ENCODE results near the gene PCCA. TPM values are rescaled to one million over a fixed set of nuclear protein-coding genes. Genes with fewer than 3 reads are reported as not detected.

The PCCA gene
- total and polyA plus RNA-seq, 2 donors (not counting 3 experiments of a cell fraction or from before 2014, with no cell fraction given): 5.7 to 20.2 TPM

GRCh38 chr13:100394005-100394695, 305.3 kb downstream of the PCCA start:
- Histone ChIP-seq H3K36me3 (ENCODE audit: control insufficient read depth in 2 of 2, extremely low read depth in 1 of 2, insufficient read depth in 2 of 2, low read length in 2 of 2) (no peaks in the 10 kb centered on the region), H4K20me1 (replicated peaks; ENCODE audit: control insufficient read depth, extremely low read depth, insufficient read depth, low read length) (no peaks in the 10 kb centered on the region), H3K4me3 (replicated peaks in 1 of 3; ENCODE audit: insufficient read depth in 1 of 3, low read depth in 1 of 3, low read length in 3 of 3) (peak overlapping the region in 1 of 3 experiments; percentile 11), H3K4me2 (ENCODE audit: insufficient read depth, low read length) (peak overlapping the region; percentile 76), H3K4me1 (ENCODE audit: control insufficient read depth, extremely low read depth, insufficient read depth, low read length) (peaks cover 35% of the 10 kb centered on the region), H3K79me2 (ENCODE audit: control insufficient read depth, insufficient read depth, low read length) (no peaks in the 10 kb centered on the region), H3K27ac (ENCODE audit: insufficient read depth, low read depth, low read length) (peak overlapping the region; percentile 87), H3K9ac (replicated peaks; ENCODE audit: extremely low read depth, insufficient read depth, low read length) (peak overlapping the region; percentile 19), H2AFZ (ENCODE audit: low read depth, low read length) (peak overlapping the region; percentile 57), H3K9me1 (replicated peaks; ENCODE audit: control insufficient read depth, extremely low read depth, insufficient read depth, low read length) (no peaks in the 10 kb centered on the region), H3K27me3 (ENCODE audit: control insufficient read depth in 2 of 2, insufficient read depth in 2 of 2, low read length in 2 of 2) (no peaks in the 10 kb centered on the region), H3K9me3 (replicated peaks; ENCODE audit: control insufficient read depth, insufficient read depth, low read length) (no peaks in the 10 kb centered on the region)
- POLR2A ChIA-PET: no interaction called here
- BruUV-seq (replicated peaks): no TSS peak
- CTCF ChIA-PET: interaction anchor here (1.0 to 1.5 kb wide), 3 partner anchors 45 to 158 kb away, joined by 3 to 5 read pairs (median 3); no protein-coding TSS in a partner anchor
- TF ChIP-seq MAX (IDR thresholded peaks at IDR 0.05; ENCODE audit: insufficient read depth, insufficient read length) (no peak), JUN (IDR thresholded peaks at IDR 0.05; ENCODE audit: borderline replicate concordance, insufficient read depth, insufficient read length, low read depth) (no peak), POLR2A (IDR thresholded peaks at IDR 0.05; ENCODE audit: low read depth, low read length) (no peak), FOS (IDR thresholded peaks at IDR 0.05; ENCODE audit: borderline replicate concordance, insufficient read depth, low read length) (no peak)
- DNase-seq (ENCODE audit: low read depth, low spot score) (peak; percentile 55), FAIRE-seq (no peak)
- dilution Hi-C loops (cut with MboI; ENCODE audit: extremely low pct_ligation_motif_present, low sequenced_read_pairs) (no loop called here), intact Hi-C loops (cut with micrococcal nuclease) (loop anchor here (5.0 kb wide), 2 partner anchors 48 to 88 kb away; no protein-coding TSS in a partner anchor)

- Histone ChIP-seq H3K27ac (ENCODE audit: insufficient read depth, low read depth, low read length) (no peak overlapping the region), H3K4me1 (ENCODE audit: control insufficient read depth, extremely low read depth, insufficient read depth, low read length) (peaks cover 35% of the 10 kb centered on the region), H3K9me1 (replicated peaks; ENCODE audit: control insufficient read depth, extremely low read depth, insufficient read depth, low read length) (no peaks in the 10 kb centered on the region), H3K4me2 (ENCODE audit: insufficient read depth, low read length) (no peak overlapping the region), H3K27me3 (ENCODE audit: control insufficient read depth in 2 of 2, insufficient read depth in 2 of 2, low read length in 2 of 2) (no peaks in the 10 kb centered on the region), H3K9ac (replicated peaks; ENCODE audit: extremely low read depth, insufficient read depth, low read length) (no peak overlapping the region), H2AFZ (ENCODE audit: low read depth, low read length) (no peak overlapping the region), H3K4me3 (replicated peaks in 1 of 3; ENCODE audit: insufficient read depth in 1 of 3, low read depth in 1 of 3, low read length in 3 of 3) (no peak overlapping the region), H4K20me1 (replicated peaks; ENCODE audit: control insufficient read depth, extremely low read depth, insufficient read depth, low read length) (no peaks in the 10 kb centered on the region), H3K79me2 (ENCODE audit: control insufficient read depth, insufficient read depth, low read length) (no peaks in the 10 kb centered on the region), H3K9me3 (replicated peaks; ENCODE audit: control insufficient read depth, insufficient read depth, low read length) (no peaks in the 10 kb centered on the region), H3K36me3 (ENCODE audit: control insufficient read depth in 2 of 2, extremely low read depth in 1 of 2, insufficient read depth in 2 of 2, low read length in 2 of 2) (no peaks in the 10 kb centered on the region)
- intact Hi-C loops (cut with micrococcal nuclease): no loop called here
- dilution Hi-C loops (cut with MboI; ENCODE audit: extremely low pct_ligation_motif_present, low sequenced_read_pairs): no loop called here
- no TSS peak for BruUV-seq (replicated peaks)
- POLR2A ChIA-PET: no interaction called here
- no peak for DNase-seq (ENCODE audit: low read depth, low spot score)
- CTCF ChIA-PET: no interaction called here
- no peak for FAIRE-seq
- TF ChIP-seq FOS (IDR thresholded peaks at IDR 0.05; ENCODE audit: borderline replicate concordance, insufficient read depth, low read length): no peak
- TF ChIP-seq POLR2AphosphoS5 (IDR thresholded peaks at IDR 0.05; ENCODE audit: insufficient read depth, low read depth, low read length): no peak
- TF ChIP-seq POLR2A (IDR thresholded peaks at IDR 0.05; ENCODE audit: low read depth, low read length): no peak
- no peak for TF ChIP-seq JUN (IDR thresholded peaks at IDR 0.05; ENCODE audit: borderline replicate concordance, insufficient read depth, insufficient read length, low read depth)
- no peak for TF ChIP-seq GATA2 (IDR thresholded peaks at IDR 0.05; ENCODE audit: insufficient read depth, insufficient read length, low read depth, low read length)
- no peak for TF ChIP-seq MAX (IDR thresholded peaks at IDR 0.05; ENCODE audit: insufficient read depth, insufficient read length)
- no peak for TF ChIP-seq MYC (IDR thresholded peaks at IDR 0.05; ENCODE audit: low read depth, low read length)
- TF ChIP-seq EZH2 (IDR thresholded peaks at IDR 0.05; ENCODE audit: borderline replicate concordance, low read depth, low read length, severe bottlenecking): no peak
- TF ChIP-seq CTCF (IDR thresholded peaks at IDR 0.05; ENCODE audit: extremely low read depth in 1 of 2, insufficient read depth in 1 of 2, low read depth in 1 of 2, low read length in 2 of 2): no peak
Measured at GRCh38 chr13:100395698-100396373, 306.9 kb downstream of the PCCA start.
